HCT116 (cell line): Measurements from ENCODE around the gene DYNLL2. TPM values are rescaled to one million over a fixed set of nuclear protein-coding genes. Genes with fewer than 3 reads are reported as not detected.

Experiments used
- ATAC-seq: fragments of 200-7000 bp; cut with Tn5 transposase; 2 replicates; pipeline ENCODE4 v1.9.1; 2020; ENCODE audit warnings: mild to moderate bottlenecking, moderate library complexity
- BruUV-seq: library from RNA; stranded (reverse); fragments of 400-500 nt; replicated peaks from 2 replicates; lab custom pipeline; 2021; lab: Mats Ljungman, UMichigan
- CTCF ChIA-PET: fragments of 300-600 bp; sonication (Branson Sonifier 250); formaldehyde crosslinking; loops from one replicate; lab custom pipeline; 2021; ENCODE audit warnings: antibody characterized with exemption; lab: Charles Lee
- POLR2A ChIA-PET: fragments of 300-600, 350-600 bp; sonication (Branson Sonifier 250); formaldehyde crosslinking; loops from one replicate; lab custom pipeline; 2021; ENCODE audit warnings: antibody characterized with exemption; lab: Charles Lee
- RAD21 ChIA-PET, 2 experiments: fragments of 300-600 bp; sonication (Branson Sonifier 250); formaldehyde crosslinking; loops; one replicate each; lab custom pipeline; 2023; ENCODE audit warnings: low total read pairs in 2 of 2; ENCODE audit not compliant: uncharacterized antibody in 2 of 2, unreplicated experiment in 2 of 2, low non-redundant PET in 1 of 2; lab: Charles Lee
- DNase-seq: peaks from one replicate; pipeline ENCODE4 v3.0.0-alpha.2; 2010; ENCODE audit warnings: low read depth, low spot score
- H2AFZ ChIP-seq: fragments of 200-600 bp; shearing (Covaris generic), sonication (generic); 2 replicates; pipeline ENCODE4 v1.6.1; 2017; ENCODE audit warnings: low read depth, mixed run types, mixed read lengths, antibody characterized with exemption, low read length; ENCODE audit not compliant: poor library complexity, severe bottlenecking
- H3K27ac ChIP-seq: 2 replicates; pipeline ENCODE4 v1.5.1; 2012; ENCODE audit warnings: low read depth, low read length
- H3K27me3 ChIP-seq: fragments of 200-600 bp; sonication (generic); 2 replicates; pipeline ENCODE4 v1.6.1; 2016; ENCODE audit warnings: mixed run types, low read length, mixed read lengths; ENCODE audit not compliant: insufficient read depth
- H3K36me3 ChIP-seq, 2 experiments: fragments of 200-500 bp in 1 of 2; fragments of 200-600 bp in 1 of 2; sonication (Bioruptor generic) in 1 of 2; sonication (generic) in 1 of 2; 2 replicates each; pipeline versions ENCODE4 v1.5.1 to v1.6.1; 2014 to 2016; ENCODE audit warnings: low read length in 2 of 2, inconsistent platforms in 1 of 2, mixed read lengths in 1 of 2, mixed run types in 1 of 2; ENCODE audit not compliant: insufficient read depth in 2 of 2, control insufficient read depth in 1 of 2
- H3K4me1 ChIP-seq, 2 experiments: fragments of 200-600 bp in 1 of 2; sonication (generic) in 1 of 2; 2 replicates each; pipeline versions ENCODE4 v1.5.1 to v1.6.1; 2012 to 2017; ENCODE audit warnings: low read length in 2 of 2, inconsistent platforms in 1 of 2, mild to moderate bottlenecking in 1 of 2, mixed read lengths in 1 of 2, mixed run types in 1 of 2, moderate library complexity in 1 of 2; ENCODE audit not compliant: insufficient read depth in 2 of 2, control insufficient read depth in 1 of 2
- H3K4me2 ChIP-seq: fragments of 200-600 bp; sonication (generic); 2 replicates; pipeline ENCODE4 v1.6.1; 2017; ENCODE audit warnings: mixed run types, low read length, mixed read lengths
- H3K4me3 ChIP-seq, 2 experiments: fragments of 200-600 bp in 1 of 2; sonication (generic) in 1 of 2; replicated peaks in 1 of 2; 2 replicates each; pipeline ENCODE4 v1.5.1; 2011 to 2016; ENCODE audit warnings: low read length in 2 of 2, control low read depth in 1 of 2, low read depth in 1 of 2, mild to moderate bottlenecking in 1 of 2, mixed read lengths in 1 of 2, mixed run types in 1 of 2
- H3K79me2 ChIP-seq: fragments of 200-600 bp; sonication (generic); 2 replicates; pipeline ENCODE4 v1.6.1; 2017; ENCODE audit warnings: mild to moderate bottlenecking, mixed run types, low read length, moderate library complexity, mixed read lengths; ENCODE audit not compliant: insufficient read depth
- H3K9ac ChIP-seq: fragments of 200-600 bp; sonication (generic); 2 replicates; pipeline ENCODE4 v1.6.1; 2016; ENCODE audit warnings: low read length, mixed read lengths
- H3K9me2 ChIP-seq: fragments of 200-600 bp; sonication (generic), shearing (Covaris generic); 2 replicates; pipeline ENCODE4 v1.6.1; 2017; ENCODE audit warnings: mixed run types, mild to moderate bottlenecking, moderate library complexity; ENCODE audit not compliant: insufficient read depth
- H3K9me3 ChIP-seq, 2 experiments: fragments of 200-500 bp in 1 of 2; fragments of 200-600 bp in 1 of 2; sonication (Bioruptor generic) in 1 of 2; sonication (generic) in 1 of 2; 2 replicates each; pipeline ENCODE4 v1.6.1; 2014 to 2017; ENCODE audit warnings: low read length in 2 of 2, mixed read lengths in 2 of 2, inconsistent platforms in 1 of 2, low read depth in 1 of 2, mild to moderate bottlenecking in 1 of 2, mixed run types in 1 of 2, moderate library complexity in 1 of 2; ENCODE audit not compliant: control insufficient read depth in 1 of 2, insufficient read depth in 1 of 2
- H4K20me1 ChIP-seq: fragments of 200-600 bp; sonication (generic), shearing (Covaris generic); 2 replicates; pipeline ENCODE4 v1.6.1; 2017; ENCODE audit warnings: mixed run types, mild to moderate bottlenecking, moderate library complexity; ENCODE audit not compliant: insufficient read depth
- CBX3 ChIP-seq: IDR thresholded peaks from 2 replicates; pipeline ENCODE4 v1.6.1; 2012; ENCODE audit warnings: low read depth
- CEBPB ChIP-seq: IDR thresholded peaks from 2 replicates; pipeline ENCODE4 v1.6.1; 2012; ENCODE audit warnings: low read depth
- CTCF ChIP-seq, 3 experiments: fragments of 200-600 bp in 1 of 3; sonication (generic) in 1 of 3; IDR thresholded peaks in 2 of 3; conservative IDR thresholded peaks in 1 of 3; 2 replicates each; pipeline ENCODE4 v1.5.1; 2012 to 2017; ENCODE audit warnings: low read depth in 2 of 3, low read length in 2 of 3, antibody characterized with exemption in 1 of 3, borderline replicate concordance in 1 of 3, control low read depth in 1 of 3, mild to moderate bottlenecking in 1 of 3, mixed read lengths in 1 of 3, mixed run types in 1 of 3, moderate library complexity in 1 of 3; ENCODE audit not compliant: insufficient read depth in 1 of 3
- EZH2 ChIP-seq: fragments of 200-600 bp; sonication (generic); IDR thresholded peaks from 2 replicates; pipeline ENCODE4 v1.6.1; 2017; ENCODE audit warnings: antibody characterized with exemption, mixed run types
- EZH2phosphoT487 ChIP-seq: fragments of 200-600 bp; IDR thresholded peaks from 2 replicates; pipeline ENCODE4 v1.6.1; 2018; ENCODE audit warnings: antibody characterized with exemption, borderline replicate concordance
- FOSL1 ChIP-seq: IDR thresholded peaks from 2 replicates; pipeline ENCODE4 v1.6.1; 2012; ENCODE audit warnings: low read depth
- JUND ChIP-seq: IDR thresholded peaks from 2 replicates; pipeline ENCODE4 v1.6.1; 2012
- POLR2A ChIP-seq: IDR thresholded peaks from 2 replicates; pipeline ENCODE4 v1.7.0; 2011; ENCODE audit warnings: borderline replicate concordance; ENCODE audit not compliant: insufficient read depth, insufficient read length; ENCODE audit errors: extremely low read depth
- POLR2AphosphoS5 ChIP-seq: IDR thresholded peaks from 2 replicates; pipeline ENCODE4 v1.6.1; 2011; ENCODE audit warnings: mild to moderate bottlenecking, low read depth, low read length, moderate library complexity
- RAD21 ChIP-seq: IDR thresholded peaks from 2 replicates; pipeline ENCODE4 v1.6.1; 2012; ENCODE audit warnings: low read depth, mild to moderate bottlenecking
- TCF7L2 ChIP-seq: IDR thresholded peaks from 2 replicates; pipeline ENCODE4 v1.7.0; 2011; ENCODE audit warnings: borderline replicate concordance, inconsistent platforms; ENCODE audit not compliant: insufficient read depth, insufficient read length; ENCODE audit errors: extremely low read depth
- YY1 ChIP-seq: IDR thresholded peaks from 2 replicates; pipeline ENCODE4 v1.6.1; 2011; ENCODE audit warnings: low read length, low read depth, moderate library complexity, mild to moderate bottlenecking; ENCODE audit not compliant: insufficient replicate concordance; ENCODE audit errors: extremely low read depth
- ZNF274 ChIP-seq: fragments of 200-500 bp; sonication (Bioruptor generic); IDR thresholded peaks from 2 replicates; pipeline ENCODE4 v1.6.1; 2014; ENCODE audit warnings: mild to moderate bottlenecking, low read depth, low read length, inconsistent platforms
- intact Hi-C: fragments of 100-400 bp; cut with micrococcal nuclease; formaldehyde crosslinking; loops from 2 replicates; pipeline ENCODE4 v1.10.0; 2022
- total RNA-seq: library from RNA; stranded (reverse); gene quantifications from one replicate; pipeline ENCODE4 v1.2.1, GENCODE V29; 2021; ENCODE audit not compliant: unreplicated experiment
- TF ChIP-seq, protein P1 (sequence below): IDR thresholded peaks from 2 replicates; pipeline ENCODE4 v1.6.1; 2012

DYNLL2 gene
- total RNA-seq, 1 experiment from 2014 or later, result 54.9 TPM

DNA sequence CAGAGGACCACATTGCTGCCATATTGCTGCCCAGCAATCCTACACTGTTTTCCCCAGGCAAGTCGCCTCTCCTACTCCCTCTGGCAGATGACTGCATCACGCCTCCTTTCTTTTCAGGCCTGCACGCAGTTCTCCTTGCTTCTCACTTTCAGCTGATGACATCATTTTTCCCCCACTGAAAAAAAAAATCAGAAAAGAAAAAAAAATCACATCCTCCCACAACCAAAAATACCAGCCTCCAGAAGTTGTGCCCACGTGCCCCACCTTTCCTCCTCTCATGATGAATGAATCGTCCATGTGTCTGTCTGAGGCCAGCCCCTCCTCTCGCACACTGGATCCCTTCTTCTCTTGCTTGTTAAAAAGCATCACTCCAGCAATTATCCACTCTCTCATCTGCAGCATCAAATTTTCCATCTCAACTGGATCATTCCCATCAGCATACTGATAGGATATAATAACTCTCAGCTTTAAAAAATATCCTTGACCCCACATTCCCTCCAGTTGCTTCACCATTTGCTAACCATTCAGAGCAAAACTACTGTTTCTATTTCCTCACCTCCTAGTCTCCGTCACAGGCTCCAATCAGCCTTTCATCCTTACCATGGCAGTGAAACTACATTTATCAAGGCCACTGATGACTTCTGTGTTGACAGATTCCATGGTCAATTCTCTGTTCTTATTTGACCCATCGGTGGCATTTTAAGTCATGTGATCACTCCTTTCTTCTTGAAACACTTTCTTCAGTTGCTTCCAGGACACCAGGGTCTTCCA, 30.1 kb upstream of the DYNLL2 start:
- POLR2A ChIA-PET, result no interaction called here
- CTCF ChIA-PET, result no interaction called here
- Histone ChIP-seq H2AFZ (no peak overlapping the region), H3K9me2 (no peaks in the 10 kb centered on the region), H3K36me3 (no peaks in the 10 kb centered on the region), H4K20me1 (no peaks in the 10 kb centered on the region), H3K27ac (no peak overlapping the region), H3K9ac (no peak overlapping the region), H3K79me2 (no peaks in the 10 kb centered on the region), H3K4me3 (no peak overlapping the region), H3K4me1 (no peaks in the 10 kb centered on the region; a peak in 1 of 4 replicates), H3K9me3 (no peaks in the 10 kb centered on the region), H3K4me2 (no peak overlapping the region), H3K27me3 (no peaks in the 10 kb centered on the region)
- intact Hi-C loops, result no loop called here
- DNase-seq (no peak), ATAC-seq (no peak)
- RAD21 ChIA-PET, result no interaction called here
- TF ChIP-seq TCF7L2 (no peak), YY1 (no peak), EZH2 (no peak), POLR2A (no peak), RAD21 (no peak)
- TF ChIP-seq, protein P1, sequence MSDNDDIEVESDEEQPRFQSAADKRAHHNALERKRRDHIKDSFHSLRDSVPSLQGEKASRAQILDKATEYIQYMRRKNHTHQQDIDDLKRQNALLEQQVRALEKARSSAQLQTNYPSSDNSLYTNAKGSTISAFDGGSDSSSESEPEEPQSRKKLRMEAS, result no peak
- BruUV-seq, result no TSS peak

DNA sequence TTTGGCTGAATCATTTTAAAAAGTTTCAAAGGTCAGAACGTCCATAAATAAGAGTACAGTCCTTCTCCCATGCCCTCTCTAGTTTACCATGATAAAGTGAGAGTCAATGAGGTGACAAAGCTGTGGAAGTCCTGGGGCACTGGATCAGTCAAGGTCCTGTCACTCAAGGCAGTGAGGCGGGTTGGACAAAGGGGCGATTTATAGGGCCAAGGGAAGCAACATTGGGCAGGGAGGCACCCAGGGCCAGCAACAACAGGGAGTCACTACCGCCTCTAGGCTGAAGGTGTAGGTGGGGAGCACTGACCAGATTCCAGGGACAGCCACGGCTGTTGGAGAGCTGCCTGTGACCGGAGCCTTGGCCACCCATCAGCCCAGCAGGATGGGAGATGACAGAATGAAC, 28.6 kb upstream of the DYNLL2 start:
- no peak overlapping the region for H3K4me2 ChIP-seq
- ATAC-seq, result no peak
- H3K36me3 ChIP-seq, result no peaks in the 10 kb centered on the region
- H3K9ac ChIP-seq, result no peak overlapping the region
- no peak overlapping the region for H3K4me3 ChIP-seq
- H3K27ac ChIP-seq, result no peak overlapping the region
- no peaks in the 10 kb centered on the region for H4K20me1 ChIP-seq
- H3K4me1 ChIP-seq, result no peaks in the 10 kb centered on the region; a peak in 1 of 4 replicates
- no peaks in the 10 kb centered on the region for H3K9me2 ChIP-seq
- no peaks in the 10 kb centered on the region for H3K9me3 ChIP-seq
- H3K79me2 ChIP-seq, result no peaks in the 10 kb centered on the region
- CTCF ChIA-PET, result no interaction called here
- DNase-seq, result no peak
- POLR2A ChIA-PET, result interaction anchor here (0.7 kb wide), 1 partner anchor 195 kb away, joined by 3 read pairs; no protein-coding TSS in a partner anchor
- H2AFZ ChIP-seq, result no peak overlapping the region
- intact Hi-C loops, result no loop called here
- RAD21 ChIA-PET, result no interaction called here
- H3K27me3 ChIP-seq, result no peaks in the 10 kb centered on the region; the same call in 1 of the 2 replicates
- no TSS peak for BruUV-seq
- TF ChIP-seq CBX3 (no peak), POLR2AphosphoS5 (no peak), CTCF (IDR thresholded peaks at IDR 0.05 in 2 of 3, conservative IDR thresholded peaks at IDR 0.05 in 1 of 3; ENCODE audit: borderline replicate concordance in 1 of 3, insufficient read depth in 1 of 3, low read depth in 2 of 3, low read length in 2 of 3) (no peak), JUND (no peak), EZH2phosphoT487 (no peak), FOSL1 (no peak), ZNF274 (no peak), EZH2 (no peak), TCF7L2 (no peak), POLR2A (no peak), CEBPB (no peak)
